Head of caudate nucleus (tissue), 42 donors: Measurements from ENCODE around the gene FSHR.

Source experiments
- DNase-seq, 42 donors: peaks; one replicate each; pipeline versions ENCODE4 v3.0.0 to v3.0.0-alpha.2; 2020 to 2021; ENCODE audit warnings: mixed read lengths in 7 of 42
- intact Hi-C: fragments of 100-400 bp; cut with DNase I; formaldehyde crosslinking; loops from one replicate; pipeline ENCODE4 v1.15.0; 2022

Gene FSHR

DNA sequence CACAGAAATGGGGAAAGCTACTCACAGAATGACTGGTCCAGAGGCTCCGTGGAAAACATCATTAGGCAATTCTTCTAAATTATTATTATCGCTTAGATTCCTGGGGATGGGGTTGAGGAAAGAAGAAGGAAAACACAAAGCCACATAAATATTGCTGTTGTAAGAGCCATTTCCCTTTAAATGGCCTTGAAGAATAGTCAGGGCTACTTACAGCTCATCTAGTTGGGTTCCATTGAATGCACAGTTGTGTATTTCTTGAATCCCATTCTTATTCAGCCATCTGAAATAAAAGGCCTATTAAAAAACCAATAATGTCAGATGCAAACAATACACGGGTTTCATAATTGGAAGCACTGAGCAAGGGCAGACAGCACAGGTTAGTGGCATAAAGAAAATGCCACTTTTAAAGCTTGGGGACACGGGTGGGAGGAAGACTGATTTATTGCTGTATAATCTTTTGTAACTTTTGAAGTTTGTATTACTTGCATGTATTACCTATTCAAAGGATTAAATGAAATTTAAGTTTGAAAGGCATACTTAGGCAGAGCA is 171.4 kb downstream of the FSHR start:
- intact Hi-C loops, result no loop called here
- no peak for DNase-seq

DNA sequence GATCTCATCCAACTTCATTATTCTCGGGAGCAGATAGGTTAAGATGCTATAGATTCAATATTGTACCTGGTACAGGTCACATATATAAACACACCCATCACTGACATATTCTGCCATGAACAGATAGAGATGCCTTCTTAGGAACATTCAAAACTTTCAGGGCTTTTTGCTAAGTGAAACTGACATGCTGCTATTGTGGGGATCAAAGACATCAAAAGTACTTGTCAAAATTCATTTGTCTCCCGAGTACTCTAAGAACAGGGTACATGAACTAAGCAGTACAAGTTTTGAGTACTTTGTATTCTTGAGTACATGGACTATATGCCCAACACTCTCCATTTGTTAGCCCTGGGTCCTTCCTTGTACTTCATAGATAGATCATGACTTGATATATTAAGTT is 173.5 kb downstream of the FSHR start:
- intact Hi-C loops, result no loop called here
- DNase-seq, result no peak

- intact Hi-C loops, result no loop called here
- DNase-seq, result no peak
Measured at GRCh38 chr2:48979691-48980090, 174.6 kb downstream of the FSHR start.

DNA sequence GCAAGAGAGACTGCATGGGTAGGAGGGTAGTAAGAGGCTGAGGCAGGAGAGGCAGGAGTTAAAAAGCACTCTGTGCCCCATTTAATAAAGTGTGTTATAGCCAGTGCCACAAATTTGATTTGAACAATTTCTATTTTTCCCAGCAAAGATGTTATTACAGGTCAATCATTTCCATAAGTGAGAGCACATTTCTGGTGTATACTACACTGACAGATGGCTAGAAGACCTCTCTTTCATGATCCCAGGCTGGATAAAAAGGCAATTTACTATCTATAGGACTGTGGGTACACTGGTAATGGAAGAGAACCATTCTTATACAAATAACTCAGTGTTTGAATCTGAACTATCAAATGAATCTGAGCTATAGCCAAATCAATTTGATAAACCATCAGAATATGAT is 176.2 kb downstream of the FSHR start:
- intact Hi-C loops, result no loop called here

DNA sequence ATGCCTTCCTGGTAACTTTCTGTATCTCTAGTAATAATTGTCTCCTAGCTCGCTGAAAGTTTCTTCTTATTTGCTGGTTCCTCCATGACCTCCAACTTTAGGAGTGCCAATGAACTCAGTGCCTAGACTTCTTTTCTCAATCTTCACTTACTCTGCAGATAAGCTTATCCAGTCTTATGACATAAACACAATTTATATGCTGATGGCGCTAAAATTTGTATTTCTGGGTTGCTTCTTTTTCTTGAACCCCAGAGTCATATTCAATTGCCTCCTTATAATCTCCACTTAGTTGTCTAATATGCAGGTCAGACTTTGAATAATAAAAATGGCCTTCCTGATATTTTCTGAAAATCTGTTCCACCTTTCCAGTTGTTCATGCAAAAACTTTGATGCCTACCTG is 182.5 kb downstream of the FSHR start:
- no peak for DNase-seq
- intact Hi-C loops, result no loop called here

More for the DNA sequence above, 176.2 kb downstream of the FSHR start:
- no peak for DNase-seq

GRCh38 chr2:48968011-48968410 is 186.3 kb downstream of the FSHR start:
- intact Hi-C loops, result no loop called here
- DNase-seq, result no peak

DNA sequence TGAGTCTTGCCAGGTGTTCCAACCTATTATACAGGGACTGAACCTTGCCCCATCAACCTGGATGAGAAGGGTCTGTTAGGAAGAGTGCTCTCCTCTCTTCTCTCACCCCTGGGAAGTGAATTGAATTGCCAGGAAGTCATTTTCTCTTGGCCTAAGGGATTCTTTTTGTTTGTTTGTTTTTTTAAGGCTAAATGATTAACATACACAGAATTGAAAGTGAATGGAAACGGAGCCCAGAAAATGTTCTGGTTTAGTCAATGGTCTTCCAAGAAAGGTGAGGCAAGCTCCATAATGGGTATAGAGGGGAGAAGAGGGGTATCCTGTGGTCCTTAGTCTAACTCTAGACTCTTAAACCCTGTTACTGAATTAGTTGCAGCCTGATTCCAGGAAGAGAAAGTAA is 189.1 kb downstream of the FSHR start:
- intact Hi-C loops, result no loop called here
- no peak for DNase-seq

- DNase-seq, result no peak
Measured at GRCh38 chr2:48961009-48961408, 193.3 kb downstream of the FSHR start.

GRCh38 chr2:48954935-48955334 is 199.4 kb downstream of the FSHR start:
- DNase-seq, result no peak
- intact Hi-C loops, result no loop called here

More at GRCh38 chr2:48961009-48961408, 193.3 kb downstream of the FSHR start:
- intact Hi-C loops, result no loop called here

DNA sequence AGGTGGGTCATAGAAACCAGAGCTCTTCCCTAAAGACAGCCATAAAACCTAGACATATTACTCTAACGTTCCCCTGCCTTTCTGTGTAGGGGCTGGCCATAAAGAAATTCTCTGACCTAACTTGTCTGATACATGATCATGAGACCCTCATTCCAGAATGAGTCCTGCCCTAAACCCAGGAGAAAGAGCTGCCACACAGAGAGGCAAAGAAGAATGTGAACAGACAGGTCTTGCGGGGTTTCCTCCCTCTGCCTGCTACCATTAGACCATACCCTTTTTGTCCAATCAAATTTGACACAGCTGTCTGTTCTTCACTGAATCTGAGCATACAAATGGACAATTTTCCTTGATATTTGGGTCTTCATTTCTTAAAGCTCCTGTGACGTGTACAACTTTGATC is 200.0 kb downstream of the FSHR start:
- intact Hi-C loops, result no loop called here
- DNase-seq, result no peak

- intact Hi-C loops, result no loop called here
- DNase-seq, result no peak
Measured at GRCh38 chr2:48952614-48953013, 201.7 kb downstream of the FSHR start.

GRCh38 chr2:48952143-48952542 is 202.2 kb downstream of the FSHR start:
- intact Hi-C loops, result no loop called here
- DNase-seq, result no peak

GRCh38 chr2:48948400-48949125 is 205.8 kb downstream of the FSHR start:
- intact Hi-C loops, result no loop called here
- peak in 1 of 42 donors; percentile 3 for DNase-seq

- DNase-seq, result peak in 33 of 42 donors; percentile 13 to 83 (median 54)
- intact Hi-C loops, result no loop called here
Measured at GRCh38 chr2:48946449-48947048, 207.8 kb downstream of the FSHR start.

GRCh38 chr2:48944956-48945355 is 209.4 kb downstream of the FSHR start:
- intact Hi-C loops, result no loop called here

DNA sequence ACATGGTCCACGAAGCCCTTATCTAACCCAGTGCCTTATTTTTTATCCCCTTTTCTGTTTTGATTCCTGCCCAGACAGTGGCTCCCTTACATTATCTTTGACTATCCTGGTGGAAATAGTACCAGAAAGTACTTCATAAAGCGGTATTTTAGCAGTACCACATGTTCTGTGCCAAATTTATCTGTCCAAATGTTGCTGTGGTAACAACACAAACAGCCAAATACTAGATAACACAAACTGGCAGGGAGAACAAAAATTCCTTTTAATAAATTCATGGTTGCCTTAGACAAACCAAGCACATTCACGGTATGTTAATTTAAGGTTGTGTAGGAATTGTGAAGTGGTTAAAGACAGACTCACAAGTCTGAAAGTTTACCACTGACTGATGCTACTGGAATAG is 210.9 kb downstream of the FSHR start:
- no peak for DNase-seq
- intact Hi-C loops, result no loop called here

More at GRCh38 chr2:48944956-48945355, 209.4 kb downstream of the FSHR start:
- no peak for DNase-seq

GRCh38 chr2:48941908-48942307 is 212.4 kb downstream of the FSHR start:
- DNase-seq, result no peak
- intact Hi-C loops, result no loop called here

DNA sequence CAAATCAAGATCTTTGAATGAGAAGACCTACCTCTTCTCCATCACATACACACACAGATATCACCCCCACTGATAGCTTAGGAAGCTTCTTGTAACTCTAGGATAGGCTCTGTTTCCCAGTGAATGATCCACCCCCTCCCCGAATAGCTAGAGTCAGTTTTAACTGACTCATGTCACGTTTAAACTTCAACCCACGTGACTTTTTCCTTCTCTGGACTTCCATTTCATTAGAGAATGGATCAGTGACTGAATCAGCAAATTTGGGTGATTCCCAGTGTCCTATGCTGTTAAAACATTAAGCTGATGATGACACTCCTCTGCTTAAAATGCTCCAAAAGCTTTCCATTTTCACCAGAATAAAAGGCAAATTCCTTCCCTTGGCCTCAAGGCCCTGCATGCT is 212.9 kb downstream of the FSHR start:
- intact Hi-C loops, result no loop called here
- no peak for DNase-seq

GRCh38 chr2:48940606-48941005 is 213.7 kb downstream of the FSHR start:
- intact Hi-C loops, result no loop called here

DNA sequence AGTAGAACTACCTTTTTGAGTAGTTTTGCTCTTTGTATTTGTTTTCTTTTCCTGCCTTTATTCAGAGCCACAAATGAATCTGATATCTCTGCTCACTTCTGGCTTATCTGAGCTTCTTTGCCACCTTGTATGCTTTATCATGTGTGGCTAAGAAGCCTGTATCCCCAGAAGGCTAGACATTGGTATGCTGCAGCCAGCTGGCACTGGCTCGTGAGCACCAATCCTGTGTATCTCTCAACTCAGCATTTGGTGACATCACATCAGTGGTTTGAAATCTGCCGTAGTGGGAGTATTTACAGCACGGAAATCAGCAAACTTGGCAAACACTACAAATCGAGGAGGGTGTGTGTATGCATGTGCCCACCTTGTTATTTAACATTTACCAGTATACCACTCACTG is 215.1 kb downstream of the FSHR start:
- no peak for DNase-seq
- intact Hi-C loops, result no loop called here

More at GRCh38 chr2:48940606-48941005, 213.7 kb downstream of the FSHR start:
- no peak for DNase-seq

- intact Hi-C loops, result no loop called here
- no peak for DNase-seq
Measured at GRCh38 chr2:48938231-48938630, 216.1 kb downstream of the FSHR start.
